Panc1 (cell line): ENCODE measurements around the gene DLG5. TPM values are rescaled to one million over a fixed set of nuclear protein-coding genes. Genes with fewer than 3 reads are reported as not detected.

ENCODE experiments used
- ATAC-seq: fragments of 200-7000 bp; cut with Tn5 transposase; 2 replicates; pipeline ENCODE4 v1.9.1; 2020; ENCODE audit warnings: mild to moderate bottlenecking, moderate library complexity
- BruUV-seq: library from RNA; stranded (reverse); fragments of 400-500 nt; replicated peaks from 2 replicates; lab custom pipeline; 2021; lab: Mats Ljungman, UMichigan
- CTCF ChIA-PET: fragments of 300-600 bp; sonication (Branson Sonifier 250); formaldehyde crosslinking; loops from one replicate; lab custom pipeline; 2022; ENCODE audit warnings: antibody characterized with exemption; lab: Charles Lee
- POLR2A ChIA-PET: fragments of 300-600 bp; sonication (Branson Sonifier 250); formaldehyde crosslinking; loops from one replicate; lab custom pipeline; 2022; ENCODE audit warnings: antibody characterized with exemption; lab: Charles Lee
- DNase-seq: peaks from one replicate; pipeline ENCODE4 v3.0.0-alpha.2; 2010; ENCODE audit warnings: low read depth, low spot score
- H3K27ac ChIP-seq: 2 replicates; pipeline ENCODE4 v1.5.1; 2011; ENCODE audit warnings: mild to moderate bottlenecking, low read length, inconsistent platforms
- H3K27me3 ChIP-seq: fragments of 200-500 bp; sonication (Bioruptor generic); 2 replicates; pipeline ENCODE4 v1.6.0; 2014; ENCODE audit warnings: low read length, inconsistent platforms; ENCODE audit not compliant: control insufficient read depth, insufficient read depth
- H3K36me3 ChIP-seq: fragments of 200-500 bp; sonication (Bioruptor generic); 2 replicates; pipeline ENCODE4 v1.5.1; 2014; ENCODE audit warnings: inconsistent platforms, mild to moderate bottlenecking, low read length, moderate library complexity; ENCODE audit not compliant: control insufficient read depth, insufficient read depth
- H3K4me1 ChIP-seq: 2 replicates; pipeline ENCODE4 v1.5.1; 2011; ENCODE audit warnings: inconsistent platforms, mild to moderate bottlenecking, low read length, moderate library complexity; ENCODE audit not compliant: control insufficient read depth, insufficient read depth
- H3K4me3 ChIP-seq, 2 experiments: 2 replicates each; pipeline ENCODE4 v1.5.1; 2011 to 2012; ENCODE audit warnings: low read depth in 2 of 2, low read length in 2 of 2, mild to moderate bottlenecking in 2 of 2, inconsistent platforms in 1 of 2, moderate library complexity in 1 of 2
- H3K9me3 ChIP-seq: fragments of 200-500 bp; sonication (Bioruptor generic); 2 replicates; pipeline ENCODE4 v1.5.1; 2014; ENCODE audit warnings: low read depth, mild to moderate bottlenecking, inconsistent platforms, low read length, moderate library complexity; ENCODE audit not compliant: control insufficient read depth, insufficient read depth
- POLR2AphosphoS5 ChIP-seq: IDR thresholded peaks from 2 replicates; pipeline ENCODE4 v1.6.1; 2012; ENCODE audit warnings: mild to moderate bottlenecking, low read depth, low read length, moderate library complexity
- SIN3A ChIP-seq: IDR thresholded peaks from 2 replicates; pipeline ENCODE4 v1.6.1; 2012; ENCODE audit warnings: low read depth, mild to moderate bottlenecking, low read length, moderate library complexity, borderline replicate concordance; ENCODE audit not compliant: insufficient read depth
- TCF7L2 ChIP-seq: IDR thresholded peaks from 2 replicates; pipeline ENCODE4 v1.6.1; 2011; ENCODE audit warnings: mild to moderate bottlenecking, low read depth, low read length, inconsistent platforms
- in situ Hi-C: cut with HindIII; loops from 2 replicates; pipeline ENCODE4 v1.10.0; 2016; ENCODE audit warnings: low sequenced_read_pairs, low pct_unique_long_range_greater_than_20kb
- intact Hi-C: fragments of 100-400 bp; cut with micrococcal nuclease; formaldehyde crosslinking; loops from one replicate; pipeline ENCODE4 v1.10.0; 2022; ENCODE audit not compliant: unreplicated experiment
- total RNA-seq: library from RNA; stranded (reverse); gene quantifications from one replicate; pipeline ENCODE4 v1.2.1, GENCODE V29; 2021; ENCODE audit not compliant: unreplicated experiment
- TF ChIP-seq, protein P1 (sequence below): fragments of 450-650 bp; IDR thresholded peaks from 2 replicates; pipeline ENCODE4 v1.5.1; 2017; ENCODE audit warnings: mild to moderate bottlenecking
- TF ChIP-seq, protein P2 (sequence below), 2 experiments: IDR thresholded peaks; 2 replicates each; pipeline ENCODE4 v1.6.1; 2011 to 2012; ENCODE audit warnings: low read depth in 2 of 2, control low read depth in 1 of 2, low read length in 1 of 2, mild to moderate bottlenecking in 1 of 2, moderate library complexity in 1 of 2; ENCODE audit not compliant: insufficient read depth in 1 of 2

Gene DLG5
- total RNA-seq, 1 experiment from 2014 or later: 85.6 TPM

DNA sequence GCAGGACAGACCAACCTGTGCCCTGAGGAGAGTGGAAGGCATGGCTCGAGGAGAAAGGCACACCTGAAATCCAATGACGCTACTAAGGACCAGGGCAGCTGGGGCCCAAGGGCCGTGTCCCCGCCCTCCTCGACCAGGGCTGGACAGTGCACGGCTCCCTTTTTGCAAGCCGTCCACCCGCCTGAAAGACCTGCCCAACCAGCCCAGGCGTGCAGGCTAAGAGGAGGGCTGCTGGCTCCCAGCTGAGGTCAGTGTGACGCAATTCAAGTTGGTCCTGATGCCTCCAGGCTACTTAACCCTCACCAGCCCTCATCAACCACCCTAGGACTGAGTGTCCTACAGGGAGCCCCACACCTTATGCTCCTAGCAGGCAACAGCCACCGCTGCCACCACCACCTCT is 69.3 kb downstream of the DLG5 start:
- TF ChIP-seq, protein P1, sequence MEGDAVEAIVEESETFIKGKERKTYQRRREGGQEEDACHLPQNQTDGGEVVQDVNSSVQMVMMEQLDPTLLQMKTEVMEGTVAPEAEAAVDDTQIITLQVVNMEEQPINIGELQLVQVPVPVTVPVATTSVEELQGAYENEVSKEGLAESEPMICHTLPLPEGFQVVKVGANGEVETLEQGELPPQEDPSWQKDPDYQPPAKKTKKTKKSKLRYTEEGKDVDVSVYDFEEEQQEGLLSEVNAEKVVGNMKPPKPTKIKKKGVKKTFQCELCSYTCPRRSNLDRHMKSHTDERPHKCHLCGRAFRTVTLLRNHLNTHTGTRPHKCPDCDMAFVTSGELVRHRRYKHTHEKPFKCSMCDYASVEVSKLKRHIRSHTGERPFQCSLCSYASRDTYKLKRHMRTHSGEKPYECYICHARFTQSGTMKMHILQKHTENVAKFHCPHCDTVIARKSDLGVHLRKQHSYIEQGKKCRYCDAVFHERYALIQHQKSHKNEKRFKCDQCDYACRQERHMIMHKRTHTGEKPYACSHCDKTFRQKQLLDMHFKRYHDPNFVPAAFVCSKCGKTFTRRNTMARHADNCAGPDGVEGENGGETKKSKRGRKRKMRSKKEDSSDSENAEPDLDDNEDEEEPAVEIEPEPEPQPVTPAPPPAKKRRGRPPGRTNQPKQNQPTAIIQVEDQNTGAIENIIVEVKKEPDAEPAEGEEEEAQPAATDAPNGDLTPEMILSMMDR: no peak
- TF ChIP-seq POLR2AphosphoS5: no peak
- TF ChIP-seq SIN3A: no peak
- TF ChIP-seq, protein P2, sequence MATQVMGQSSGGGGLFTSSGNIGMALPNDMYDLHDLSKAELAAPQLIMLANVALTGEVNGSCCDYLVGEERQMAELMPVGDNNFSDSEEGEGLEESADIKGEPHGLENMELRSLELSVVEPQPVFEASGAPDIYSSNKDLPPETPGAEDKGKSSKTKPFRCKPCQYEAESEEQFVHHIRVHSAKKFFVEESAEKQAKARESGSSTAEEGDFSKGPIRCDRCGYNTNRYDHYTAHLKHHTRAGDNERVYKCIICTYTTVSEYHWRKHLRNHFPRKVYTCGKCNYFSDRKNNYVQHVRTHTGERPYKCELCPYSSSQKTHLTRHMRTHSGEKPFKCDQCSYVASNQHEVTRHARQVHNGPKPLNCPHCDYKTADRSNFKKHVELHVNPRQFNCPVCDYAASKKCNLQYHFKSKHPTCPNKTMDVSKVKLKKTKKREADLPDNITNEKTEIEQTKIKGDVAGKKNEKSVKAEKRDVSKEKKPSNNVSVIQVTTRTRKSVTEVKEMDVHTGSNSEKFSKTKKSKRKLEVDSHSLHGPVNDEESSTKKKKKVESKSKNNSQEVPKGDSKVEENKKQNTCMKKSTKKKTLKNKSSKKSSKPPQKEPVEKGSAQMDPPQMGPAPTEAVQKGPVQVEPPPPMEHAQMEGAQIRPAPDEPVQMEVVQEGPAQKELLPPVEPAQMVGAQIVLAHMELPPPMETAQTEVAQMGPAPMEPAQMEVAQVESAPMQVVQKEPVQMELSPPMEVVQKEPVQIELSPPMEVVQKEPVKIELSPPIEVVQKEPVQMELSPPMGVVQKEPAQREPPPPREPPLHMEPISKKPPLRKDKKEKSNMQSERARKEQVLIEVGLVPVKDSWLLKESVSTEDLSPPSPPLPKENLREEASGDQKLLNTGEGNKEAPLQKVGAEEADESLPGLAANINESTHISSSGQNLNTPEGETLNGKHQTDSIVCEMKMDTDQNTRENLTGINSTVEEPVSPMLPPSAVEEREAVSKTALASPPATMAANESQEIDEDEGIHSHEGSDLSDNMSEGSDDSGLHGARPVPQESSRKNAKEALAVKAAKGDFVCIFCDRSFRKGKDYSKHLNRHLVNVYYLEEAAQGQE (IDR thresholded peaks at IDR 0.05; ENCODE audit: insufficient read depth in 1 of 2, low read depth in 2 of 2, low read length in 1 of 2): no peak
- H3K4me1 ChIP-seq: no peaks in the 10 kb centered on the region
- no peak overlapping the region for H3K27ac ChIP-seq
- H3K9me3 ChIP-seq: no peaks in the 10 kb centered on the region
- H3K4me3 ChIP-seq: no peak overlapping the region
- no peaks in the 10 kb centered on the region for H3K36me3 ChIP-seq
- ATAC-seq: 0 out of 2 replicates have a peak, but pooled peaks have one; percentile 11
- CTCF ChIA-PET: no interaction called here
- no TSS peak for BruUV-seq
- H3K27me3 ChIP-seq: no peaks in the 10 kb centered on the region
- intact Hi-C loops (no loop called here), in situ Hi-C loops (no loop called here)
- no peak for DNase-seq
- POLR2A ChIA-PET: interaction anchor here (0.6 kb wide), 1 partner anchor 735 kb away, joined by 3 read pairs; no protein-coding TSS in a partner anchor

GRCh38 chr10:77856566-77856965 is 70.0 kb downstream of the DLG5 start:
- ChIA-PET POLR2A (interaction anchor here (0.6 kb wide), 1 partner anchor 736 kb away, joined by 3 read pairs; no protein-coding TSS in a partner anchor), CTCF (no interaction called here)
- no peak for TF ChIP-seq TCF7L2
- TF ChIP-seq, protein P2 (IDR thresholded peaks at IDR 0.05; ENCODE audit: insufficient read depth in 1 of 2, low read depth in 2 of 2, low read length in 1 of 2): no peak
- TF ChIP-seq, protein P1: no peak
- TF ChIP-seq POLR2AphosphoS5: no peak
- TF ChIP-seq SIN3A: no peak
- Histone ChIP-seq H3K27me3 (no peaks in the 10 kb centered on the region), H3K27ac (no peak overlapping the region), H3K36me3 (no peaks in the 10 kb centered on the region), H3K4me3 (no peak overlapping the region), H3K9me3 (no peaks in the 10 kb centered on the region), H3K4me1 (peaks cover 2% of the 10 kb centered on the region; the same call in 1 of the 2 replicates)
- no peak for ATAC-seq
- in situ Hi-C loops: no loop called here
- BruUV-seq: no TSS peak
- intact Hi-C loops: no loop called here
- no peak for DNase-seq
